Renal cortical epithelial cell (primary cell): Measurements from ENCODE around the gene VENTX. TPM values are rescaled to one million over a fixed set of nuclear protein-coding genes. Genes with fewer than 3 reads are reported as not detected.

Source experiments
- DNase-seq: peaks from one replicate; pipeline ENCODE4 v3.0.0-alpha.2; 2011; ENCODE audit warnings: low read depth
- total RNA-seq: library from RNA; depleted of rRNA; stranded (reverse); fragments of >200 nt; gene quantifications from 2 replicates; pipeline ENCODE4 v1.2.3, GENCODE V29; 2014

Gene VENTX
- total RNA-seq, 1 donor from 2014 or later: not detected

DNA sequence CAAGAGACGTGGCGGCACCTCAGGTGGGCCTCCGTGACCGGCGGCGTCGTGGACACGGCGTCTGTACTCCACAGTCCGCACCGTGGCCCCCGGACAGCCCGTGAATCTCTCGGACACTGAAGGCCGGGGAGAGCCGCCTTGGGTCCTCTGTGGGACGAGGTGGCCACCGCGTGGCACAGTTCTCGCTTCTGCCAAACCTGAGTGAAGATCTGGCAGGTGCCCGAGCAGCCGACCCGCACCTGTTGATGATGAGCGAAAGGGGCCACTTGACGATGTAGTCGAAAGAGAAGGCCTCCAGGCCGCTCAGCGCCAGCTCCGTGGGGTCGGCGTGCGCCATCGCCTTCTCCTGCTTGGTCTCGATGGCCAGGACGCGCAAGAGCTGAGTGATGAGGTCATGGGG, 47.6 kb downstream of the VENTX start:
- DNase-seq: no peak

DNA sequence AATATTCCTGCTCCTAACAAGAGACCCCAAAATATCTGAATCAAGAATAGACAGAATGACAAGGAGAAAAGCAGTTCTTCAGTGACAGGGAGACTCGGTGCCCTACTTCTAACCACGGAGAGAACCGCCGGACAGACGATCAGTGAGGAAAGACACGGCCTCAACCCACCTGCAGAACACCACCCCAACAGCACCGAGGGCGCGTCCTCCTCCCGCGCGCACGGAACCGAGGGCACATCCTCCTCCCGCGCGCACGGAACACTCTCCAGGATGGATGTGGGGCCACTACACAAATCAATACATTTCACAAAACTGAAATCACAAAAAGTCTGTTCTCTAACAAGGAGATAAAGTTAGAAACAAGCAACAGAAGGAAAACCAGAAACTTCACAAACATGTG, 48.7 kb downstream of the VENTX start:
- no peak for DNase-seq

DNA sequence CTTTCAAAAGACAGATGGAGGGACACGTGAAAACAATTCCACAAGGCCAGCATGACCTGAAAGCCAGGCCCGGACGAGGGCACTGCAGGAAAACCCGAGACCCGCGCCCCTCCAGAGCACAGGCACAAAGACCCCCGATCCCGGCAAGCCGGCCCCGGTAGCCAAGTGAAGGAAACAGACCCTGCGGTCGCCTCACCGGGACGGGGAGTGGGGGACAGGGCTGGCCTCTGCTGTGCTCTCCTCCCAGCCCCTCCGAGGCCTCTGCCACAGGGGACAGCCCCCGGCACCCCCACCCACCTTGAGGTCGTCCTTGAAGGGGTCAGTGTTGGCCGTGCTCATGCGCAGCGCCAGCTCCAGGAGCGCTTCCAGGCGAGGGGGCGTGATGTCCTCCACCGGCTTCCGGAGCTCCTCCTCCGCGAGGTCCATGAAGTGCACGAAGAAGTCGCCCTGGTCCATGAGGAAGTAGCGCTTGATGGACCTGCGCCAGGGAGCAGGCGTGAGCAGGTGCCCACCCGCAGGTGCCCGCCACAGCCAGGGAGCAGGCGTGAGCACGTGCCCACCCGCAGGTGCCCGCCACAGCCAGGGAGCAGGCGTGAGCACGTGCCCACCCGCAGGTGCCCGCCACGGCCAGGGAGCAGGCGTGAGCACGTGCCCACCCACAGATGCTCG, 50.3 kb downstream of the VENTX start:
- DNase-seq: no peak

DNA sequence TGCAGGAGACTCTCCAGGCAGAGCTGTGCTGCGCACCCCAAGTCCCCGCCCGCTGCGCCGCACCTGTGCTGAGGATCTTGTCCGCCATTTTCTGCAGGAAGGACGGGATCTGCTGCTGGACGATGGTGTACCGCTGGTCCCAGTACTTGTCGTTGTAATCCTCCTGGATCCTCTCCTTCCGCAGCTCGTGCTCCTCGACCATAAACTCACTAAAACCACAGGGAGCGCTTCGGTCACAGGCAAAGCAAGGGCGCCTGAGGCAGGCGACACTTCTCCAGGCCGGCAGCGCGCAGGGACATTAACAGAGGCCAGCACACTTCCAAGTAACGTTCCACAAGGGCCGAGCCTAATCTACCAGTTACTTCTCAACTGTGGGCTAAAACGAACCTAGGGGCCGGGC, 52.1 kb downstream of the VENTX start:
- DNase-seq: no peak

Other genes with a start within 250 kb of the VENTX start
- gene ADGRA1, start 149.9 kb upstream of the VENTX start, total RNA-seq: not detected in 2 replicates
- gene KNDC1, start 77.6 kb upstream of the VENTX start, total RNA-seq: 0.25 TPM in 1 of 2 replicates, not detected in the other
- gene UTF1, start 7.6 kb upstream of the VENTX start, total RNA-seq: not detected in 2 replicates
- 1.6 and 15.8 TPM in 2 replicates for gene ADAM8, start 39.0 kb downstream of the VENTX start, total RNA-seq
- gene TUBGCP2, start 71.0 kb downstream of the VENTX start, total RNA-seq: 76.0 and 77.1 TPM in 2 replicates
- gene ZNF511, start 71.1 kb downstream of the VENTX start, total RNA-seq: 14.6 and 38.6 TPM in 2 replicates
- not detected in 2 replicates for gene CALY, start 99.0 kb downstream of the VENTX start, total RNA-seq
- not detected in 2 replicates for gene PRAP1, start 109.5 kb downstream of the VENTX start, total RNA-seq
- 6.3 and 56.8 TPM in 2 replicates for gene FUOM, start 120.2 kb downstream of the VENTX start, total RNA-seq
- gene ECHS1, start 135.5 kb downstream of the VENTX start, total RNA-seq: 110 and 133 TPM in 2 replicates
- gene PAOX, start 141.4 kb downstream of the VENTX start, total RNA-seq: 7.8 and 17.7 TPM in 2 replicates
- 35.8 and 46.6 TPM in 2 replicates for gene MTG1, start 156.3 kb downstream of the VENTX start, total RNA-seq
- gene SPRN, start 186.8 kb downstream of the VENTX start, total RNA-seq: 0.17 and 0.35 TPM in 2 replicates
- gene SCART1, start 216.1 kb downstream of the VENTX start, total RNA-seq: 0.35 and 1.4 TPM in 2 replicates